ENCODE data around the gene GATAD2B.

DNA sequence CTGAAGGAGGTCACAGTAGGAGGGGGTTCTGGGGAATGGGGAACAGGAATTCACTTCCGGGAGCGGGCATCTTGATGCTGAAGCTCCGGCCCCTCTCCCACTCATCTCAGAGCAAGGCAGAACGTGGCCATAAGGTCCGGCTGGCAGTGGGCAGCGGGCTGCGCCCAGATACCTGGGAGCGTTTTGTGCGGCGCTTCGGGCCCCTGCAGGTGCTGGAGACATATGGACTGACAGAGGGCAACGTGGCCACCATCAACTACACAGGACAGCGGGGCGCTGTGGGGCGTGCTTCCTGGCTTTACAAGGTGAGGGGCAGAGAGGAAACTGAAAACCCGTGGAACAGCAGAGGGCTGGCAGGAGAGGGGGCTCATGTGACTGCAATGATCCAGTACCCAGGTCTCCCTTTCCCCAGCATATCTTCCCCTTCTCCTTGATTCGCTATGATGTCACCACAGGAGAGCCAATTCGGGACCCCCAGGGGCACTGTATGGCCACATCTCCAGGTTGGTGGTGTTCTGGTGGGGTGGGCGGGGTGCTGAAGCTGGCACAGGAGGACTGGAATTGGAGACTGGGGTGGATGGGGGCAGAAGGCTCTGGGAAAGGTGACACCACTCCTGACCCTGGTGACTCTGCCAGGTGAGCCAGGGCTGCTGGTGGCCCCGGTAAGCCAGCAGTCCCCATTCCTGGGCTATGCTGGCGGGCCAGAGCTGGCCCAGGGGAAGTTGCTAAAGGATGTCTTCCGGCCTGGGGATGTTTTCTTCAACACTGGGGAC, 144.5 kb downstream of the GATAD2B start:
- TF ChIP-seq, protein P1, sequence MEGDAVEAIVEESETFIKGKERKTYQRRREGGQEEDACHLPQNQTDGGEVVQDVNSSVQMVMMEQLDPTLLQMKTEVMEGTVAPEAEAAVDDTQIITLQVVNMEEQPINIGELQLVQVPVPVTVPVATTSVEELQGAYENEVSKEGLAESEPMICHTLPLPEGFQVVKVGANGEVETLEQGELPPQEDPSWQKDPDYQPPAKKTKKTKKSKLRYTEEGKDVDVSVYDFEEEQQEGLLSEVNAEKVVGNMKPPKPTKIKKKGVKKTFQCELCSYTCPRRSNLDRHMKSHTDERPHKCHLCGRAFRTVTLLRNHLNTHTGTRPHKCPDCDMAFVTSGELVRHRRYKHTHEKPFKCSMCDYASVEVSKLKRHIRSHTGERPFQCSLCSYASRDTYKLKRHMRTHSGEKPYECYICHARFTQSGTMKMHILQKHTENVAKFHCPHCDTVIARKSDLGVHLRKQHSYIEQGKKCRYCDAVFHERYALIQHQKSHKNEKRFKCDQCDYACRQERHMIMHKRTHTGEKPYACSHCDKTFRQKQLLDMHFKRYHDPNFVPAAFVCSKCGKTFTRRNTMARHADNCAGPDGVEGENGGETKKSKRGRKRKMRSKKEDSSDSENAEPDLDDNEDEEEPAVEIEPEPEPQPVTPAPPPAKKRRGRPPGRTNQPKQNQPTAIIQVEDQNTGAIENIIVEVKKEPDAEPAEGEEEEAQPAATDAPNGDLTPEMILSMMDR (conservative IDR thresholded peaks at IDR 0.05 in 1 of 2, IDR thresholded peaks at IDR 0.05 in 1 of 2; ENCODE audit: extremely low read depth in 1 of 2, insufficient read depth in 1 of 2, low read depth in 1 of 2, low read length in 2 of 2), result no peak
- TF ChIP-seq EZH2 (IDR thresholded peaks at IDR 0.05; ENCODE audit: borderline replicate concordance, low read length), result no peak

Measured in mammary epithelial cell (primary cell).